ENCODE data around the gene SVOP.

DNA sequence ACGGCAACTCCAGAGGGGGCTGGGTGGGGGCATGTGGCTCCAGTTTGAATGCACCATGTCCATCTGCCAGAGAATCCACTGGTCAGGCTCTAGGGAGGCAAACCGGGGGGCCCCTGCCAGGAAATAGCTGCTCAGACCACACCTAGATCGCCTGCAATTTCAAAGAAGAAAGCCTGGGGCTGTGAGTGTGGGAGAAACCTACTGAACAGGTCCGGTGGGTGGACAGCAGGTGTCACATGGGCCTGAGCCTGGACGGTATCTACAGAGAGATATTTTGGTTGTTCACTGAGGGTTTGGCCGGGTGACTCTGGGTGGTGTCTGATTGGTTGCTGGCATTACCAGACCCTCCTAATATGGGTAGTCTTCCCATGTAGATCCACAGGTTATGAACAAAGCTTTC is 109.0 kb downstream of the SVOP start:
- TF ChIP-seq, protein P1, sequence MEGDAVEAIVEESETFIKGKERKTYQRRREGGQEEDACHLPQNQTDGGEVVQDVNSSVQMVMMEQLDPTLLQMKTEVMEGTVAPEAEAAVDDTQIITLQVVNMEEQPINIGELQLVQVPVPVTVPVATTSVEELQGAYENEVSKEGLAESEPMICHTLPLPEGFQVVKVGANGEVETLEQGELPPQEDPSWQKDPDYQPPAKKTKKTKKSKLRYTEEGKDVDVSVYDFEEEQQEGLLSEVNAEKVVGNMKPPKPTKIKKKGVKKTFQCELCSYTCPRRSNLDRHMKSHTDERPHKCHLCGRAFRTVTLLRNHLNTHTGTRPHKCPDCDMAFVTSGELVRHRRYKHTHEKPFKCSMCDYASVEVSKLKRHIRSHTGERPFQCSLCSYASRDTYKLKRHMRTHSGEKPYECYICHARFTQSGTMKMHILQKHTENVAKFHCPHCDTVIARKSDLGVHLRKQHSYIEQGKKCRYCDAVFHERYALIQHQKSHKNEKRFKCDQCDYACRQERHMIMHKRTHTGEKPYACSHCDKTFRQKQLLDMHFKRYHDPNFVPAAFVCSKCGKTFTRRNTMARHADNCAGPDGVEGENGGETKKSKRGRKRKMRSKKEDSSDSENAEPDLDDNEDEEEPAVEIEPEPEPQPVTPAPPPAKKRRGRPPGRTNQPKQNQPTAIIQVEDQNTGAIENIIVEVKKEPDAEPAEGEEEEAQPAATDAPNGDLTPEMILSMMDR (IDR thresholded peaks at IDR 0.05) = no peak
- no peak for TF ChIP-seq EZH2 (IDR thresholded peaks at IDR 0.05; ENCODE audit: borderline replicate concordance, insufficient read depth, low read depth, low read length, poor library complexity, severe bottlenecking)

Data from B cell (primary cell).